Activated T-cell treated with anti-CD3 and anti-CD28 coated beads, Interleukin-2, amount 50 U/mL, for 1 hour (primary cell): ENCODE measurements around the gene SHISA9.

Experiments
- DNase-seq: peaks from one replicate; pipeline ENCODE4 v3.0.0-alpha.2; 2020

SHISA9 gene

DNA sequence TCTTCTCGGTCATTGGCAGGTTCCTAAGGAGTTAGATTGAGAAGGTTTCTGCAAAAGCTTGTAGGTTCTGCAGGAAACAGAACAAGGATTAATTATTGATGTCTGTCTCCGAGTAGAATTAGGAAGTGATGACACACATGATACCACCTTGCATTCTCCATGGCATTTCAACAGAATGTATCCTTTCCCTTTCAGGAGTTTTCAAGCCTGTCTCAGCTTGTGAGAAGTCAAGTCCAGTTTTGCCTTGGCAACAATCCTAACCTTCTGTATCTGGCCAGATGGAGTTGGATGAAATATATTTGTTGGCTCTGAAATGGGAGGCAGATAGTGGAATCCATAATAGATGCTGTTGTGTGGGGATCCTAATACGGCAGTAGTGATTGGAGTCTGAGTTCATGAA lies 235.5 kb downstream of the SHISA9 start:
- DNase-seq: no peak

DNA sequence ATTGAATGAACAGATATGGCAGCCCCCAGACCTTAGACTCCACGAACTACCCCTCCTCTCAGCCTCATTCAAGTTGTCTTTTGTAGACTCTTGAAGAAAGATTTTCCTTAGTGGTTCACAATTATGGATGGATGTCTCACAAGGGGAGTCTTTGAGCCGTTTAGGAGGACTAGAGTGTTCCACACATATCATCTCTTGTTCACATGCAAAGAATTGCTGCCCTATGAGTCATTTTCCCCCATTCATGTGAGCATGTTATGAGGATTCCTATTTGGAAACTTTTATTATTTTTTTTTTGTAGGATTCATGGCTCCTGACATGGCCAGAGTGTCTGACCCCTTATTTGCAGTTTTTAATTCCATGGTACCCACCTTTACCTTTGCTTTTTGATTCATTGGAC lies 237.1 kb downstream of the SHISA9 start:
- no peak for DNase-seq

DNA sequence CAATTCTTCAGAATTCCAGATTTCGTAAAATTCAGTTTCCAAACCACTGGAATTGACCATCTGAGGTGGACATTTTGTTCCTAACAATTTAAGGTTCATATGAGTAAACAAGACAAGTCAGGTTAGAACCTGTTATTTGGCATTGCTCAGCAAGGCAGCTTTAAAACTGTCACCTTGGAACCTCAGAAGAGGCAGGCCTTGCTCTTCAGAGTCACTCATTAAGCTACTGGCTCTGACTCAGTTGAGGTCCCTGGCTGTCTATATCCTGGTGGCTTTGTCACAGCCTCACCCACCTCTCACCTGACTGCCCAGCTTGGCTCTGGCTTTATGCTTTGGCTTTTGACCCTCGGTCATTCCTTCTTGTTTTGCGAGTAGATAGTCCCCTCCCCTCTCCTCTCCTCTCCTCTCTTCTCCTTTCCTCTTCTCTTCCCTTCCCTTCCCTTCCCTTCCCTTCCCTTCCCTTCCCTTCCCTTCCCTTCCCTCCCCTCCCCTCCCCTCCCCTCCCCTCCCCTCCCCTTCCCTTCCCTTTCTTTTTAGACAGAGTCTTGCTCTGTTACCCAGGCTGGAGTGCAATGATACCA lies 238.4 kb downstream of the SHISA9 start:
- DNase-seq: no peak

DNA sequence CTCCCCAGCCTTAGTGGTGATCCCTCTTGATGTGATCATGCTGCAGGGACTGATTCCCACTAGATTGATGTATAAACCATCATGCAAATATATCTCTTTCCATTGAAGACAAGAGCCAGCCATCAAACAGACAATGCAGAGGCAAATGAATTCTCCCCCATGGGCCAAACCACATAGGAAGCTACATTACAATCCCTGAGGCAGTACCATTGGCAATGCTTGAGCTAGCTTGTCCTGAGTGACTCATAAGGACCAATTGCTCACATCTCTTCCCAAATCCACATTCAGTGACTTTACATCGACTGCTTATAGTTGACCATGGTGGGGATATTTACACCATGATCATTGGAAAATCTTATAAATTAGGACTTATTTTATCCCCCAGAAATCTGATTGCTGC lies 242.2 kb downstream of the SHISA9 start:
- no peak for DNase-seq

DNA sequence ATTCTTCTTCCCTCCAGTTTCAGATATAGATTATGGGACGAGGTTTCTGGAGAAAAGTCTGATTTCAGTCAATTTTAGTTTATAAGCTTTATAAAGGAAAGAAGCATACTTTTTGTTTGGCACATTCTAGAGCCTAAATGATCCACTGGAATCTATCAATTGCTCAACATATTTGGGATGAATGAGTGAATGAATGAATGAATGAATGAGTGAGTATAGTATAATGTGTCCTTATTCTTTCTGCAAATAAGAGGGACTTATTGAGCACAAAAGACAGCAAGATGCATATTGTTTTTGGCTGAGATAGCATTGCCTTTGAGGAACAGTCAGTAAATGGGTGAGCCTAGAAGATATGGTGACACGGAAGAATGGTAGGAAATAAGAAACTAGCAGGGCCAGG lies 245.4 kb downstream of the SHISA9 start:
- DNase-seq: no peak

DNA sequence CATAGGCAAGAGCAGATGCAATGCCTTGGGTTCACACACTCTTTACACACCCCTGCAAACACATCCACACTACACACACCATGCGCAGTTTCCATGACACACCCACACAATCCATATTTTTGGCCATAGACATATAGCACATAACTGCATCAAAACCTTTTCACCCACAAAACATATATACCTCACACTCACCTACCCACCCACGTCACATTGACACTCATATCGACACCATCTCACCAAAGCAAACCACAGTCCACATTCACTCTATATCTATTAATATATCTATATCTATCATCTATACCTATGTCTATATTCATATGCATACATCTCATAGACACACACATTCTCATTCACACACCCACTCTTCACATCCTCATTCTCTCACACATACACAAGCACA lies 246.9 kb downstream of the SHISA9 start:
- DNase-seq: no peak

DNA sequence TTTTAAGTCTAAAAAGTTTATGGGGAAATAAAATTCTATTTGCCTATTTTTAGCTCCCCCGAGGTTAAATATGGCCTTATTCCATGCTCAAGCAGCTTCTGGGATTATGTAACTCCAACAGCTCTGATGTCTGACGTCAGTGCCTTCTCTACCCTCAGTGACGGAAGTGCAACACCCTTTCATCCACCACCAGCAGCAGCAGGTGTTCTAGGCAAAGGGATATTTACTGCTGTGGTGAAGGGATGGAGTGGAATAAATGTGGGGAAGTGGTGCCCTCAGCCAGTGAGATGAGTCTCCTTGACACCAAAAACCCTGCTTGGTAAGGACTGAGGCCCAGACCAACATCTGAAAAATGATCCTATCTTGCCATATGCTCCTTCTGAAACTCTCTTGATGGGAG lies 247.4 kb downstream of the SHISA9 start:
- DNase-seq: no peak

DNA sequence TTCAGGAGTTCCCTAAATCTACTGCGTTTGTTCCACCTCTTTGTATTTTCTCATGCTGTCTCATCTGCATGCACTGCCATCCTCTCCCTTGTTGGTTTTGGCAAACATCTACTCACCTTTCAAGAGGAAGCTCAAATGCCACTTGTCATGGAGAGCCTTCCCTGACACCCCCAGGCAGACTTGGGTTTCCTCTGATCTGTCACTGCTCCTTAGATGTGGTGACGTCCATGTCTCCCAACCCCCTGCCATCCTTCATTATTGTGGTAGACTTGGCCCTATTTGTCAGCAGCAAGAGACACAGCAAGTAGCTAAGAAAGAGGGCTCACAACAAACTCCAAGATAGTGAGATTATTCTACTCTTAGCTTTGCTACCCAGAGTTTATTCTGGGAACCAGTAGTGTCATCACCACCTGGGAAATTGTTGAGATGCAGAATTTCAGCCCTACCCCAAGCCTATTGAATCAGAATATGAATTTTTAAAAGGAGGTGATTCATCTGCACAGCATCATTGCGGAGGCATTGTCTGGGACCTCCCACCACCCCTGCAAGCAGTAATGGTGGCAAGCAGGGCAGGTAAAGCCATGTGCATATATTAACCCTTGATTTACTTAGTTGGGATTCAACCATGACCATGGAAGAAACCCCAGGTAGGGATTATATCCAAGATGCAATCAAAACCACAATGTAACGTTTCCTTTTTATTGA lies 248.9 kb downstream of the SHISA9 start:
- no peak for DNase-seq

DNA sequence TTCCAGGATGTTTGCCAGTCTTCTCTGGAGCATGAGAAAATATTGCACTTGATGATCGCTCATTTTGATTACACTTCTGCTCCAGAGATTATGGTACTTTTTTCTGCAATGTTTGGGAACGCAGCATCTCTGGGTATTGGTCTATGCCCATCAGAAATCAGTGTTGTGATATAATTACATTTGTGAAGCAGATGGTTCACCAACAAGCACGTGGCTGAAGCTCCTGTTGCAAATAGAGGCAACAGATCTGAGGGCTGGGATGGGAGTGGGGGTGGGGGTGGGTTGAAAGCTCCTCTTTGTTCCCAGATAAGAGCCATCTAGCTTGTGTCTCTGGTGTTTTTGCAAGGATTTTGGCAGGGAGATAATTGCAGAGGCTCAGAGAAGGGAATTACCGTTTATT lies 252.3 kb downstream of the SHISA9 start:
- DNase-seq: no peak

DNA sequence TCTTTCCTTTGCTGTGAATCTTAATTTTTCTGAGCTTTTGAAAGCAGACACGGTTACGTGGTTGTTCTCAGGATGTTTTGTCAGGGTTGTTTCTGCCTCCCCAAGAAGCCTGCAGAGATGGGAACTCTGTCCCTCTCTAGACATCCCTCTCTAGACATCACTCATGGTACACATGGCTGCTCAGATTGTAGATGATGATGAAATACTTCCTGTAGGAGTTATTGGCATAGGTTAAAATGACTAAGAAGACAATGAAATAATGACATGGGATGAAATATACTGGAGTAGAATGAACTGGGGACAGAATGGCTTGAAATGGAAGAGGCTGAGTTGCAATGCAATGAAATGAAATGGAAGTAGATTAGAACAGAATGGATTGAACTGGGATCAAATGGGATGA lies 253.4 kb downstream of the SHISA9 start:
- DNase-seq: no peak

DNA sequence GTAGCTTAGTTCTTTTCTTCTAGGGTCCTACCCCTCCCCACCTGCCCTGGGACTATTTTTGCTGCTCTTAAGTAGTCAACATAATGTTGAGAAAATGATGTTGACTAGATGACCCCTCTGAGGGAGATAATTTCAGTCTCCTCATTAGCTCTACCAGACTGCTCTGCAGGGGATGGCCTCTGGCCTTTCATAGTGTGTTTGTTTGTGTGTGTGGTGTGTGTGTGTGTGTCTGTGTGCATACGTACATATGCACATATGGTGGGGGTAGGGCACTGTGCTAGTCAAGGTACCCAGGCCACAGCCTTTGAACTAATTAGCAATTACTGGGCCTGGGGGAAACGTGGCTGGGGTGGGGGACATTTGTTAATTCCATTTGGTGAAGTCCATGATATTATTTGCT lies 254.0 kb downstream of the SHISA9 start:
- no peak for DNase-seq

DNA sequence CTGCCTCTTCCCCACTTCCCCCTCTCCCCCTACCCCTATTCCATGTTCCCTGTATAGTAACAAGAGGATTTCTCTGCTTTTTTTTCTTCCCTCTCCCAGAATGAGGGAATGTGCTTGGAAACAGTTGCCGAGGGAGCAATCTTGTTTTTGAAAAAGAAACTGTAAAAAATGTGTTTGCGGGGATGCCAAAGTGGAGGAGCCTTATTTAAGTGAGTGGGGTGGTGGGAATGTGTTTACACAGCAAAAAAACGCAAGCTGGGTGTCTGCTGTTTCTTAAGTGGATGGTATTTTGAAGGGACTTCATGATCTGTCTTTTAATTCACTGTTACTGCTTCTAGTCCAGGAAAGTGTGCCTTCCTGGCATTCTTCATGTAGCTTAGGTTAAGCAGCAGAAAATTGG lies 254.4 kb downstream of the SHISA9 start:
- no peak for DNase-seq

DNA sequence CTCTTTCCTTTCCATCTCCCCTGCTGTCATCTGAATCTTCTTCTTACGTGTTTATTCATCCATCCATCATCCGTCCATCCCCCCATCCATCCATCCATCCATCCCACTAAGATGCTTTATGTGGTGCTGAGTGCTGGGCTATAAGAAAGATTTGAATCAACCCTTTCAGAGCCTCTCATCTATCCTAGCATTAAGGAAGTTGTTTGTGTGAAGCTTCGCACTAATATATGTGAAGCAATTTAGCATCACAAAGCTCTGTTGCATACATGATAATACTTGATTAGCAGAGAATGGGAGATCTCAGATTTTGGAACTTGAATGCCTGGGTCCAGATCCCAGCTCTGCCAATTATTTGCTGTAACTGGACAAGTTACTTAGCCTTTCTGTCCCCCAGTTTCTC lies 255.7 kb downstream of the SHISA9 start:
- DNase-seq: no peak

DNA sequence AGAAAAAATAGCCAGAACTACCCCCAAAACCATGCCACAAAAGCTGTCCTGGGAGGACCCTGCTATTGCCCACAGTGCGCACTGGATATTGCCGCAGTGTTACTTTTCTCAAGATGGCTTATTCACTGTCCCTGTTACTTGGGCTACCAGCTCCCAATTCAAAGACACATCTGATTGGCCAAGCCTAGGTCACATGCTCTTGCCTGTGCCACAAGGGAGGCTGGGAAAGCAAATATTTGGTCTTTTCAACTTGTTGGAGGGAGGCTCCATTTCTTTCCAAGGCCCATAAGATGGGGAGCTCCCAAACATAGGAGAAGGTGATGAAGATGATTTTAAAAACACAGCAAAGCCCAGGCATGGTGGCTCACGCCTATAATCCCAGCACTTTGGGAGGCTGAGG lies 257.0 kb downstream of the SHISA9 start:
- no peak for DNase-seq

DNA sequence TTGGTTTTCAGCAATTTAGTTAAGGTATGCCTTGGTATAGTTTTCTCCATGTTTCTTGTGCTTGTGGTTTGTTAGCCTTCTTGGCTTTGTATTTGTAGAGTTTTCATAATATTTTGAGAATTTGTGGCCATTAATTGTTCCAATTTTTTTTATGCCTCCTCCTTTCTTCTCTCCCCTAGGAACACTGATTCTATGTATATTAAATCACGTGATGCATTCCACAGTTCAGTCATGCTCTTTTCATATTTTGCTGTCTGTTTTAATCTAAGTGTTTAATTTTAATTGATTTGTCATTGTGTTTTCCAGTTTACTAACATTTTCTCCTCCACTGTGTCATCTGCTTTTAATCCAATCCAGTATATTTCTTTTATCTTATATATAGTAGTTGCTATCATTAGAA lies 263.6 kb downstream of the SHISA9 start:
- no peak for DNase-seq

DNA sequence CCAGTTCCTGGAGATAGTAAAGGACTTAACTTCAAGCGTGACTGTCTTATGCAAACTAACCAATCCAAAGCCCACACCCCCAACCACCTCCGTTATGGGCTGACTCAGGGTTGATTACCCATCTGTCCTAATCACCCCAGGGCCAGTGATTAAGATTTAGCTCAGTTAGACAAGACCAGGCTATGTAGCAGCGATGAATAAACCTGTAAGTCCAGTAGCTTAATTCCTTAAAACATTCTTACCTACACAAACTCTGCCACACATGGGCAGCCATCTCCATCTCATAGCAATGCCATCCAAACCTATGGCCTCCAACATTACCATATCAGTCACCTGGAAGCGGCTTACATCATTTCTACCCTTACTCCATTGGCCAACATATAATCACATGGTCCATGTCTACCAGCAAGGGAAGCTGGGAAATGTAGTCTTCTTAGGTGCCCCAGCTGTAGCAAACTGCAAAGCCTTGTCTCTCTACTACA lies 266.7 kb downstream of the SHISA9 start:
- DNase-seq: no peak

DNA sequence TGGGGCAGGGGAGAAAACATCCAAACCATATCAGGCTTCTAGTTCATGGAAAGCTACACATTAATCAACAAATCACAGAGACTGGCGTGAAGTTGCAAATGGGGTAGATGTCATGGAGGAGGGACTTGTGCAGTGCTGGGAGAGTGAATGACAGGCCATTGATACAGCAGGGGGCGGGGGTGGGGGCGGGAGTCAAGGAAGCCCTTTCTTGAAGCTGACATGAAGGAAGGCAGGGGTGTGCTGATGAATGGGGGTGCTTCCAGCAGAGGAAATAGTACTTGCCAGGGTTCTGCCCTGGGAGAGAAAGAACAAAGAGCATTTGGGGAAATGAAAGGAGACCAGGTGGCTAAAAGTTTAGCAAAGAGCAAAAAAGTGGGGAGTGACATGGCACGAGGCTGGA lies 269.9 kb downstream of the SHISA9 start:
- DNase-seq: no peak

DNA sequence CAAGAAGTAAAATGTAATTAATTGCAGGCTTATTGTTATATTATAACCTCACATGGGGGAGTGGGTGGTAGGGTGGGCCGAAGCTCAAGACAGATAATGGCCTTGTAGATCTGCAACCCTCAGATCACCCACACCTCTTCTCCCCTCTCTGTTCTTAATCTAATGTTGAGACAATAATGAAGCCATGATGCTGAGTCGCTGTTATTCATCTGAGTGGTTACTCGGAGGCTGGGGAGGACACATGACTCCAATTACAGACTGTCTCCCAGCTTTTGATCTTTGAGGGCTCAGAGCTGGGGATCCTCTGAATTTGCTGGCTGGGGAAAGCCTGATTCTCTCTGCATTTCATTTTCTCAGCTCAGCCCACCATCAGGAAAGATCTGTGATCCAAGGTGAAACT lies 275.3 kb downstream of the SHISA9 start:
- no peak for DNase-seq

DNA sequence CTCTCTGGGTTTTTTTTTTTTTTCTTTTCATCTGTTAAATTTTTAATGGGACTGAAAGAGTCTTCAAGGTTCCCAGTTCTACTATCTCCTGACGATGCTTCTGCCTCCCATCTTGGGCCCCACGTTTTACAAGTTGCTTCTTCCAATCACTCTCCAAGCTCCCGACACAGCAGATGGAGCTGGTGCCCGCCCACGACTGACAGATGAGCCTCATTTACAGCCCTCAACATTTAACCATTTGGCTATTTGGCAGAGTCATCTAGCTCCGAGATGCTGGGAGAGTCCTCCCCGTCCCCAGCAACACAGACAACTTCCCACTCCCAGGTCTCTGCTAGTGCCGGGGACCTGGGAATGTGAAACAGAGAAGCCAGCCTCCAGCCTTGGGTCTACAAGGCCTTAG lies 276.9 kb downstream of the SHISA9 start:
- DNase-seq: no peak

DNA sequence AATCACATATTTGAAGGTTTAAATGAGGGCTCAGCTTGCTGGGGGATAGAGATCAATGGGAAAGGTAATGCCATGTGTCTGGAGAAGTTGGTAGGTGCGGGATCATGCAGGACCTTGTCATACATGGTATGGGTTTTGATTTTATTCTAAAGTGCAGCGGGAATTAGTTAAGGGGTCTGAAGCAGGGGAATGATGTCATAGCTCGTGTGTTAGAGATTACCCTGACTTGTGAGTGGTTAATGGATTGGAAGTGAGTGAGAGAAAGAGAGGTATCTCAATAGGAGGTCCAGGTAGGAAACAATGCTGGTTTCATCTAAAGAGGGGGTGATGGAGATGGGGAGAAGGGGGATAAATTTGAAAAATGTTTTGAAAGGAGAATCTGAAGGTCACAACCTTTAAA lies 280.0 kb downstream of the SHISA9 start:
- no peak for DNase-seq

DNA sequence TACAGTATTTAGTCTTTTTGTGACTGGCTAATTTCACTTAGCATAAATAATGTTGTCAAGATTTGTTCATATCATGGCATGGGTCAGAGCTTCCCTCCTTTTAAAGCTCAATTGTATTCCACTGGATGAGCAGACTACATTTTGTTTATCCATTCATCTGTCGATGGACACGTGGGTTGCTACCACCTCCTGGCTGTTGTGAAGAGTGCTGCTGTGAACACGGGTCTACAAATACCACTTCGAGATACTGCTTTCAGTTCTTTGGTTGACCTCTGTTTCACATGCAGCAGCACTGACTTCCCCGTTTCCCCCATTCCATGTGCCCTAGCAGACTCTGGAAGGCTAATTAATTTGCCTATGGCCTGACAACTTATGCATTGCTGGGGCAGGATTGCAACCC lies 285.4 kb downstream of the SHISA9 start:
- DNase-seq: no peak

DNA sequence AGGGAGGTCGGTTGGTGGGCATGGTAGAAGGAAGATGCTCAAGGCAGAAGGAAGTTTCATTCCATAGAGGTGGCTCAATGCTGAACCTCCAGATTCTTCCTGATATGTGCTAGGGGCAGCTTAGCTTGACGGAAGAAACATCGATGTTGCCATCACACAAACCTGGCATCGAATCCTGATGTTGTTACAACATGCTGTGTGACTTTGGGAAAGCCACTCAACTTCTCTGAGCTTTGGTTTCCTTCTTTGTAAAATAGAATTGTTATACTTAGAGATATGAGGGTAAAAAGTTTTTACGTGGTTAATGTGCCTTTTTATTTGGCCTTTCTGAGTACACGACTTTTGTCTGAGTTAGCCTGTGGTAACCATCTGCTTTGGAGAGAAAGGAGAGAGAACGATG lies 287.9 kb downstream of the SHISA9 start:
- no peak for DNase-seq

DNA sequence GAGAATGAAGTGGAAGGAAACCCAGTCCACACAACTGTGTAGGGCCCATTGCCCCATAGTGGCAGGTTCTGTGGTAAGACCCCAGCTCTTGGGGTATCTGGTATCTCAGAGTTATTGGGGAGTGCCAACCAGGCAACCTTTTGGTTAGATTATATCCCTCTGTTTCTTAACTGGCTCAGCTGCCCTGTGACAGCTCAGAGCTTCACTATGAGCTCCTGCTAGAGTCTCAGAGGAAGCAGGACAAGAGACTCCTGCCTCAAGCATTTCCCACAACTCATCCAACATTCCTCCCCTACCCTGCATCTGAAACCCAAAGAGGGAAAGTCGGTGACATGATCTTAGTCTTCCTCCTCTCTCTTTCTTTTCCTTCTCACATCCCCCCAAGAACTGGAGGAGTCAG lies 292.3 kb downstream of the SHISA9 start:
- no peak for DNase-seq

DNA sequence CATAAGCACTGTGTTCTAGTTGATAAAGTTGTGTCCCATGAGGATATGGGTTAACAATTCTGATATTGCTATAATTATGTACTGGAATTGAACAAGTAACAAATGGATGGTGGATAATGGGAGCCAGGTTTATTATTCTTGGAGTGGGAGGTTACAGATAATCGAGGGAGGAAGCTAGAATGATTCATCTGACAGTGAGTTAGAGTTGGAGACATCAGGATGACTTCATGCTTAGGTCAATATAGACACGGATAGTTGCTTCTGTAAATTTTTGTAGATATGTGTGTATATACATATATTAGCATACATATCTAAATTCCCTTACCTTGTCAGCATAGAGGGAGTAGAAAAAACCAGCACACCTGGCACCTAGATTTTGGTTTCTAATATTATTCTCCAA lies 293.4 kb downstream of the SHISA9 start:
- no peak for DNase-seq

DNA sequence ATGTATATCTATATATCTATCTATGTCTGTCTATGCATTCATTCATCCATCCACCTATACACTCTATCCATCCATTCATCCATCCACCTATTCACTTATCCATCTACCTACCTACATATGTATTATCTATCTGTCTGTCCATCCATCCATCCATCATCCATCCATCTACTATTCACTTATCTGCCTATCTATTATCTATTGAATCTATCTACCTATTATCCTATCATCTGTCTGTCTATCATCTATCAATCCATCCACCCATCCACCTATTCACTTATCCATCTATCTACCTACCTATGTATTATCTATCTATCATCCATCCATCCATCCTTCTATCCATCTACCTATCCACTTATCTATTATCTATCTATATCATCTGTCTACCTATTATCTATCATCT lies 302.3 kb downstream of the SHISA9 start:
- DNase-seq: no peak
